H9 (cell line): ENCODE results near the gene LIN7A. TPM values are rescaled to one million over a fixed set of nuclear protein-coding genes. Genes with fewer than 3 reads are reported as not detected.

Source experiments
- DNase-seq: peaks from one replicate; pipeline ENCODE4 v3.0.0-alpha.2; 2017
- H2AFZ ChIP-seq: one replicate; pipeline ENCODE4 v1.6.1; 2013; ENCODE audit warnings: mild to moderate bottlenecking, low read length, control low read depth, moderate library complexity
- H2AK5ac ChIP-seq: 2 replicates; pipeline ENCODE4 v1.6.1; 2013; ENCODE audit warnings: low read length, control low read depth, mixed read lengths; ENCODE audit not compliant: insufficient read length
- H2BK120ac ChIP-seq: one replicate; pipeline ENCODE4 v1.6.1; 2013; ENCODE audit warnings: low read depth, mild to moderate bottlenecking, low read length, control low read depth, inconsistent platforms; ENCODE audit not compliant: poor library complexity, severe bottlenecking
- H2BK12ac ChIP-seq: 2 replicates; pipeline ENCODE4 v1.6.1; 2013; ENCODE audit warnings: low read length, control low read depth, mixed read lengths, low read depth; ENCODE audit not compliant: insufficient read length
- H2BK15ac ChIP-seq: 2 replicates; pipeline ENCODE4 v1.6.1; 2013; ENCODE audit warnings: low read depth, low read length, control low read depth
- H2BK20ac ChIP-seq: one replicate; pipeline ENCODE4 v1.6.1; 2013; ENCODE audit warnings: low read depth, mild to moderate bottlenecking, low read length, control low read depth, inconsistent platforms; ENCODE audit not compliant: poor library complexity, severe bottlenecking
- H2BK5ac ChIP-seq: 2 replicates; pipeline ENCODE4 v1.6.1; 2013; ENCODE audit warnings: low read length, control low read depth, mixed read lengths; ENCODE audit not compliant: insufficient read length
- H3K14ac ChIP-seq: 2 replicates; pipeline ENCODE4 v1.6.1; 2013; ENCODE audit warnings: low read length, control low read depth; ENCODE audit not compliant: insufficient read depth
- H3K18ac ChIP-seq: 2 replicates; pipeline ENCODE4 v1.6.1; 2013; ENCODE audit warnings: low read depth, mild to moderate bottlenecking, mixed read lengths, low read length, control low read depth; ENCODE audit not compliant: insufficient read length
- H3K23ac ChIP-seq: 2 replicates; pipeline ENCODE4 v1.6.1; 2013; ENCODE audit warnings: low read length, control low read depth, mixed read lengths, low read depth; ENCODE audit not compliant: insufficient read length
- H3K23me2 ChIP-seq: 2 replicates; pipeline ENCODE4 v1.6.1; 2013; ENCODE audit warnings: low read depth, mild to moderate bottlenecking, mixed read lengths, low read length, control low read depth; ENCODE audit not compliant: insufficient read length, poor library complexity, severe bottlenecking
- H3K27ac ChIP-seq: 2 replicates; pipeline ENCODE4 v1.5.1; 2013; ENCODE audit warnings: low read length, control low read depth, mixed read lengths, low read depth; ENCODE audit not compliant: insufficient read length
- H3K27me3 ChIP-seq: 2 replicates; pipeline ENCODE4 v1.6.1; 2013; ENCODE audit warnings: low read length, control low read depth, inconsistent platforms; ENCODE audit not compliant: insufficient read depth
- H3K4ac ChIP-seq: 2 replicates; pipeline ENCODE4 v1.6.1; 2013; ENCODE audit warnings: low read depth, mild to moderate bottlenecking, control low read depth, inconsistent platforms, low read length, moderate library complexity
- H3K4me1 ChIP-seq: 2 replicates; pipeline ENCODE4 v1.6.1; 2013; ENCODE audit warnings: low read length, control low read depth, inconsistent platforms; ENCODE audit not compliant: insufficient read depth
- H3K4me2 ChIP-seq: 2 replicates; pipeline ENCODE4 v1.6.1; 2013; ENCODE audit warnings: low read length, control low read depth, mixed read lengths; ENCODE audit not compliant: insufficient read length, insufficient read depth
- H3K56ac ChIP-seq: 2 replicates; pipeline ENCODE4 v1.6.1; 2013; ENCODE audit warnings: low read depth, mild to moderate bottlenecking, mixed read lengths, low read length, control low read depth; ENCODE audit not compliant: insufficient read length
- H3K79me1 ChIP-seq: 2 replicates; pipeline ENCODE4 v1.6.1; 2013; ENCODE audit warnings: low read depth, mild to moderate bottlenecking, moderate library complexity, low read length, control low read depth, inconsistent platforms; ENCODE audit not compliant: insufficient read depth, poor library complexity, severe bottlenecking
- H3K79me2 ChIP-seq: 2 replicates; pipeline ENCODE4 v1.6.1; 2013; ENCODE audit warnings: low read length, control low read depth, inconsistent platforms; ENCODE audit not compliant: insufficient read depth
- H3K9ac ChIP-seq: 2 replicates; pipeline ENCODE4 v1.6.1; 2013; ENCODE audit warnings: low read length, control low read depth, mixed read lengths; ENCODE audit not compliant: insufficient read length; ENCODE audit errors: extremely low read depth
- H3K9me3 ChIP-seq: one replicate; pipeline ENCODE4 v1.6.1; 2013; ENCODE audit warnings: low read depth, low read length, inconsistent platforms; ENCODE audit not compliant: control insufficient read depth
- H3T11ph ChIP-seq: one replicate; pipeline ENCODE4 v1.6.1; 2013; ENCODE audit warnings: mild to moderate bottlenecking, low read length, control low read depth, inconsistent platforms
- H4K20me1 ChIP-seq: one replicate; pipeline ENCODE4 v1.6.1; 2013; ENCODE audit not compliant: control insufficient read depth, insufficient read length, insufficient read depth
- H4K5ac ChIP-seq: 2 replicates; pipeline ENCODE4 v1.6.1; 2013; ENCODE audit warnings: low read depth, mild to moderate bottlenecking, mixed read lengths, low read length, control low read depth; ENCODE audit not compliant: insufficient read length
- H4K8ac ChIP-seq: replicated peaks from 2 replicates; pipeline ENCODE4 v1.6.1; 2013; ENCODE audit warnings: low read length, control low read depth, mixed read lengths, low read depth; ENCODE audit not compliant: insufficient read length
- H4K91ac ChIP-seq: 2 replicates; pipeline ENCODE4 v1.6.1; 2013; ENCODE audit warnings: low read depth, mild to moderate bottlenecking, moderate library complexity, mixed read lengths, low read length, control low read depth; ENCODE audit not compliant: insufficient read length
- H3K27ac Mint-ChIP-seq, 3 experiments: 2 replicates in 2 of 3; 3 replicates in 1 of 3; pipeline ENCODE4 v1.8.0; 2020 to 2021; ENCODE audit warnings: mixed read lengths in 3 of 3, mild to moderate bottlenecking in 1 of 3, moderate library complexity in 1 of 3
- H3K27me3 Mint-ChIP-seq: 2 replicates; pipeline ENCODE4 v1.8.0; 2021; ENCODE audit warnings: low read depth, mild to moderate bottlenecking, moderate library complexity, mixed read lengths
- H3K36me3 Mint-ChIP-seq, 3 experiments: 2 replicates in 2 of 3; 3 replicates in 1 of 3; pipeline ENCODE4 v1.8.0; 2020 to 2021; ENCODE audit warnings: low read depth in 3 of 3, mixed read lengths in 3 of 3; ENCODE audit not compliant: insufficient read depth in 1 of 3
- H3K4me1 Mint-ChIP-seq, 2 experiments: 2 replicates each; pipeline ENCODE4 v1.8.0; 2020; ENCODE audit warnings: mixed read lengths in 2 of 2
- H3K4me3 Mint-ChIP-seq, 2 experiments: 2 replicates in 1 of 2; 3 replicates in 1 of 2; pipeline ENCODE4 v1.8.0; 2020 to 2021; ENCODE audit warnings: mild to moderate bottlenecking in 2 of 2, mixed read lengths in 2 of 2, moderate library complexity in 1 of 2
- H3K9me3 Mint-ChIP-seq, 2 experiments: 2 replicates in 1 of 2; 3 replicates in 1 of 2; pipeline ENCODE4 v1.8.0; 2020; ENCODE audit warnings: mild to moderate bottlenecking in 2 of 2, mixed read lengths in 2 of 2, moderate library complexity in 1 of 2
- CTCF ChIP-seq: fragments of 200-600 bp; sonication (generic); conservative IDR thresholded peaks from 3 replicates; pipeline ENCODE4 v1.8.0; 2021; ENCODE audit warnings: antibody characterized with exemption, mild to moderate bottlenecking
- total RNA-seq: library from RNA; stranded (reverse); gene quantifications from 2 replicates; pipeline ENCODE4 v1.2.1, GENCODE V29; 2021

LIN7A gene
- total RNA-seq, 1 experiment from 2014 or later, result 18.3 TPM

GRCh38 chr12:80849337-80849736, 88.4 kb downstream of the LIN7A start:
- H3K9ac ChIP-seq, result no peak overlapping the region
- no peaks in the 10 kb centered on the region for H3K9me3 ChIP-seq
- H3K27me3 ChIP-seq, result no peaks in the 10 kb centered on the region
- no peak overlapping the region for H4K5ac ChIP-seq
- H3K23me2 ChIP-seq, result no peaks in the 10 kb centered on the region
- H3K79me2 ChIP-seq, result no peaks in the 10 kb centered on the region
- H2BK120ac ChIP-seq, result no peak overlapping the region
- H3K4me3 Mint-ChIP-seq, result no peak overlapping the region
- no peak overlapping the region for H3K23ac ChIP-seq
- no peak overlapping the region for H3K27ac ChIP-seq
- H2AK5ac ChIP-seq, result no peak overlapping the region
- H4K20me1 ChIP-seq, result no peaks in the 10 kb centered on the region
- H3K56ac ChIP-seq, result no peak overlapping the region
- H4K91ac ChIP-seq, result no peak overlapping the region
- no peaks in the 10 kb centered on the region for H3K9me3 Mint-ChIP-seq
- peak overlapping the region; percentile 29 to 46 (median 40); a peak in 6 of 7 replicates for H3K27ac Mint-ChIP-seq
- H3K4me2 ChIP-seq, result no peak overlapping the region
- H3K14ac ChIP-seq, result no peak overlapping the region
- H3K4me1 Mint-ChIP-seq, result peaks cover 41 to 42% of the 10 kb centered on the region in 2 experiments
- no peak for TF ChIP-seq CTCF
- H3K79me1 ChIP-seq, result no peaks in the 10 kb centered on the region
- H4K8ac ChIP-seq, result no peak overlapping the region
- no peak overlapping the region for H3K4ac ChIP-seq
- no peak overlapping the region for H2BK20ac ChIP-seq
- H3K36me3 Mint-ChIP-seq, result peaks cover 0 to 6% (median 6%) of the 10 kb centered on the region in 3 experiments; a peak in 4 of 7 replicates
- no peak overlapping the region for H2AFZ ChIP-seq
- H3K27me3 Mint-ChIP-seq, result no peaks in the 10 kb centered on the region
- H3K18ac ChIP-seq, result no peak overlapping the region
- no peak overlapping the region for H3T11ph ChIP-seq
- no peak overlapping the region for H2BK12ac ChIP-seq
- peaks cover 8% of the 10 kb centered on the region; the same call in 1 of the 2 replicates for H3K4me1 ChIP-seq
- no peak overlapping the region for H2BK5ac ChIP-seq
- no peak for DNase-seq
- no peak overlapping the region for H2BK15ac ChIP-seq
